HepG2 (cell line): ENCODE results near the gene CTPS2. TPM values are rescaled to one million over a fixed set of nuclear protein-coding genes. Genes with fewer than 3 reads are reported as not detected.

Experiments used
- ATAC-seq: fragments of 200-7000 bp; cut with Tn5 transposase; 3 replicates; pipeline ENCODE4 v1.9.1; 2020; ENCODE audit warnings: mild to moderate bottlenecking, moderate library complexity
- BruUV-seq: library from RNA; stranded (reverse); fragments of 400-500 nt; replicated peaks from 2 replicates; lab custom pipeline; 2021; lab: Mats Ljungman, UMichigan
- CTCF ChIA-PET: fragments of 300-600 bp; formaldehyde crosslinking; extraction: SDS; loops from one replicate; lab custom pipeline; 2021; ENCODE audit warnings: low total read pairs, inconsistent platforms, low intra/inter-chr PET ratio; lab: Yijun Ruan, JAX
- POLR2A ChIA-PET: fragments of 350-600 bp; sonication (Branson Sonifier 250); formaldehyde crosslinking; loops from one replicate; lab custom pipeline; 2020; ENCODE audit warnings: antibody characterized with exemption, inconsistent platforms; lab: Yijun Ruan, JAX
- DNase-seq: peaks from one replicate; pipeline ENCODE4 v3.0.0-alpha.2; 2015; ENCODE audit warnings: low spot score
- FAIRE-seq: peaks from 3 replicates; lab custom pipeline; 2011; peaks lifted over from hg19 to GRCh38; lab: Jason Lieb, UNC
- H2AFZ ChIP-seq: one replicate; pipeline ENCODE4 v1.6.1; 2011; ENCODE audit warnings: low read length, inconsistent platforms
- H3K27ac ChIP-seq: fragments of 300-600 bp; 3 replicates; pipeline ENCODE4 v1.8.0; 2011; ENCODE audit warnings: mixed run types, mild to moderate bottlenecking, mixed read lengths, low read length, inconsistent platforms; ENCODE audit not compliant: insufficient read depth; ENCODE audit errors: extremely low read length
- H3K27me3 ChIP-seq, 2 experiments: fragments of 200-600 bp in 1 of 2; 2 replicates in 1 of 2; 3 replicates in 1 of 2; pipeline versions ENCODE4 v1.6.0 to v1.8.0; 2011; ENCODE audit warnings: low read length in 2 of 2, mild to moderate bottlenecking in 2 of 2, moderate library complexity in 2 of 2, inconsistent platforms in 1 of 2; ENCODE audit not compliant: insufficient read depth in 2 of 2, control insufficient read depth in 1 of 2
- H3K36me3 ChIP-seq, 2 experiments: fragments of 200-600 bp in 1 of 2; replicated peaks in 1 of 2; 2 replicates in 1 of 2; 3 replicates in 1 of 2; pipeline versions ENCODE4 v1.5.1 to v1.8.0; 2011; ENCODE audit warnings: low read length in 2 of 2, inconsistent platforms in 1 of 2; ENCODE audit not compliant: insufficient read depth in 2 of 2, control insufficient read depth in 1 of 2
- H3K4me1 ChIP-seq: 2 replicates; pipeline ENCODE4 v1.5.1; 2012; ENCODE audit warnings: low read length, inconsistent platforms; ENCODE audit not compliant: insufficient read depth
- H3K4me2 ChIP-seq: 2 replicates; pipeline ENCODE4 v1.6.0; 2011; ENCODE audit warnings: low read depth, low read length, inconsistent platforms
- H3K4me3 ChIP-seq, 3 experiments: fragments of 200-600 bp in 1 of 3; sonication (generic), shearing (Covaris generic) in 1 of 3; replicated peaks in 1 of 3; 2 replicates each; pipeline ENCODE4 v1.5.1; 2011 to 2016; ENCODE audit warnings: low read length in 3 of 3, inconsistent platforms in 2 of 3, low read depth in 2 of 3, mild to moderate bottlenecking in 2 of 3, control low read depth in 1 of 3, mixed read lengths in 1 of 3; ENCODE audit not compliant: insufficient read depth in 1 of 3
- H3K79me2 ChIP-seq: one replicate; pipeline ENCODE4 v1.6.1; 2011; ENCODE audit warnings: low read length, inconsistent platforms; ENCODE audit not compliant: insufficient read depth
- H3K9ac ChIP-seq: 2 replicates; pipeline ENCODE4 v1.6.0; 2011; ENCODE audit warnings: mild to moderate bottlenecking, low read depth, low read length, inconsistent platforms; ENCODE audit not compliant: insufficient read depth
- H3K9me3 ChIP-seq: 2 replicates; pipeline ENCODE4 v1.5.1; 2012; ENCODE audit warnings: mild to moderate bottlenecking, low read length
- H4K20me1 ChIP-seq: 2 replicates; pipeline ENCODE4 v1.6.0; 2011; ENCODE audit warnings: inconsistent platforms, mild to moderate bottlenecking, low read length, moderate library complexity; ENCODE audit not compliant: insufficient read depth
- CEBPB ChIP-seq: IDR thresholded peaks from 2 replicates; pipeline ENCODE4 v1.6.1; 2011; ENCODE audit warnings: low read depth, low read length, improper control_type of control experiment, borderline replicate concordance
- CHCHD3 ChIP-seq: sonication (generic); formaldehyde crosslinking; IDR thresholded peaks from 2 replicates; pipeline ENCODE4 v1.8.0; 2022; ENCODE audit warnings: mild to moderate bottlenecking, missing genetic modification reagents, moderate library complexity
- HDAC6 ChIP-seq: fragments of 200-600 bp; sonication (generic); IDR thresholded peaks from 2 replicates; pipeline ENCODE4 v1.7.0; 2017; ENCODE audit warnings: mild to moderate bottlenecking, antibody characterized with exemption, low read length, low read depth
- KDM5A ChIP-seq: fragments of 200-600 bp; sonication (generic); IDR thresholded peaks from 2 replicates; pipeline ENCODE4 v1.7.0; 2018; ENCODE audit warnings: antibody characterized with exemption, mild to moderate bottlenecking, low read length, borderline replicate concordance
- MBNL3 ChIP-seq: fragments of 250-450 bp; sonication (Bioruptor Pico); conservative IDR thresholded peaks from 2 replicates; pipeline ENCODE4 v1.8.0; 2022; ENCODE audit warnings: mild to moderate bottlenecking, inconsistent platforms
- SRY ChIP-seq: sonication (generic); formaldehyde crosslinking; IDR thresholded peaks from 2 replicates; pipeline ENCODE4 v1.8.0; 2022; ENCODE audit warnings: mild to moderate bottlenecking, missing genetic modification reagents
- THYN1 ChIP-seq: sonication (generic); formaldehyde crosslinking; IDR thresholded peaks from 2 replicates; pipeline ENCODE4 v1.8.1; 2023; ENCODE audit warnings: low read depth, mild to moderate bottlenecking, moderate library complexity, missing genetic modification reagents, borderline replicate concordance
- ZNF451 ChIP-seq: sonication (generic); formaldehyde crosslinking; IDR thresholded peaks from 2 replicates; pipeline ENCODE4 v1.5.0; 2020; ENCODE audit warnings: mild to moderate bottlenecking, missing genetic modification reagents
- ZNF790 ChIP-seq: sonication (generic); formaldehyde crosslinking; IDR thresholded peaks from 2 replicates; pipeline ENCODE4 v1.8.0; 2022; ENCODE audit warnings: missing genetic modification reagents, mild to moderate bottlenecking, borderline replicate concordance
- ZNF883 ChIP-seq: sonication (generic); formaldehyde crosslinking; IDR thresholded peaks from 2 replicates; pipeline ENCODE4 v1.5.1; 2020; ENCODE audit warnings: mild to moderate bottlenecking, missing genetic modification reagents; ENCODE audit errors: not compliant biosample characterization
- WGBS: methylation state at CpG from one replicate; pipeline ENCODE4 v1.1.6; 2017; ENCODE audit warnings: low lambda C conversion rate; 5-methylcytosine and 5-hydroxymethylcytosine counted together
- in situ Hi-C: cut with HindIII; loops from 2 replicates; pipeline ENCODE4 v1.10.0; 2017; ENCODE audit warnings: low pct_unique_long_range_greater_than_20kb; ENCODE audit not compliant: extremely low pct_ligation_motif_present
- intact Hi-C: fragments of 100-400 bp; cut with micrococcal nuclease; formaldehyde crosslinking; loops from one replicate; pipeline ENCODE4 v1.10.0; 2022; ENCODE audit not compliant: unreplicated experiment
- polyA plus RNA-seq, 8 experiments: library from polyadenylated mRNA; depleted of rRNA in 3 of 8; stranded (reverse) in 7 of 8; unstranded in 1 of 8; fragments of >200 nt; fragmentation: Illumina TruSeq in 4 of 8; extraction: Trizol in 4 of 8; gene quantifications; 2 replicates each; pipeline versions ENCODE4 v1.2.1 to v1.2.3, GENCODE V29; 2011 to 2016; ENCODE audit warnings: low read depth in 4 of 8, missing spikeins in 1 of 8, mixed read lengths in 1 of 8; ENCODE audit not compliant: insufficient read depth in 1 of 8
- total RNA-seq, 5 experiments: library from RNA; depleted of rRNA; stranded (reverse); fragments of >200 nt; fragmentation: Illumina TruSeq; extraction: Trizol; gene quantifications; 2 replicates each; pipeline ENCODE4 v1.2.3, GENCODE V29; 2016; ENCODE audit warnings: low read depth in 1 of 5
- TF ChIP-seq, protein P1 (sequence below): sonication (generic); formaldehyde crosslinking; IDR thresholded peaks from 2 replicates; pipeline ENCODE4 v1.8.0; 2022; ENCODE audit warnings: missing genetic modification reagents, mild to moderate bottlenecking, inconsistent platforms, borderline replicate concordance
- TF ChIP-seq, protein P2 (sequence below): IDR thresholded peaks from 2 replicates; pipeline ENCODE4 v1.6.1; 2016; ENCODE audit warnings: control low read depth
- TF ChIP-seq, protein P3 (sequence below): sonication (generic); formaldehyde crosslinking; IDR thresholded peaks from 2 replicates; pipeline ENCODE4 v1.5.1; 2020; ENCODE audit warnings: mild to moderate bottlenecking, missing genetic modification reagents, moderate library complexity
- TF ChIP-seq, protein P4 (sequence below): sonication (generic); formaldehyde crosslinking; IDR thresholded peaks from 2 replicates; pipeline ENCODE4 v1.5.0; 2020; ENCODE audit warnings: missing genetic modification reagents, mild to moderate bottlenecking, borderline replicate concordance

The CTPS2 gene
- total and polyA plus RNA-seq, 2 of the 13 experiments (the other 11 are each of a cell fraction or from before 2014, with no cell fraction given): 10.3 to 26.1 TPM

DNA sequence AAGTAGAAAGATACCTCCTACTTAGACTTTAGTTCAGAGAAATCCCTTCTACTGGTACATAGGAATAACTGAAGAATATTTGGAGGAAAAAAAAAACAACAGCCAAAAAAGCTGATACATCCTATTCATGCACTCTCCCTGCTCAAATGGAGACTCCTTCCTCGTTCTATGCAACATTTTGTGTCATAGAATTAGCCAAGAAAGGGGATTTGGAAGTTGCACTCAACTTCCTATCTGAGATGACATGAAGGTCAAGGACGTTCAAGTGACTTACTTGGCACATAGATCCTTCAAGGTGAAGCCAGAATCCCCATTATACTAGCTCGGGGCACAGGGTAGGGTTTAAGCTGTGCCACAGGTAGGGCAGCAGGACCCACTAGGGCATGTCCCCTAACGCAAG lies 118.7 kb downstream of the CTPS2 start:
- 92% methylated on average over 4 of the region's 4 CpGs for WGBS
- H3K79me2 ChIP-seq: no peaks in the 10 kb centered on the region
- TF ChIP-seq, protein P1, sequence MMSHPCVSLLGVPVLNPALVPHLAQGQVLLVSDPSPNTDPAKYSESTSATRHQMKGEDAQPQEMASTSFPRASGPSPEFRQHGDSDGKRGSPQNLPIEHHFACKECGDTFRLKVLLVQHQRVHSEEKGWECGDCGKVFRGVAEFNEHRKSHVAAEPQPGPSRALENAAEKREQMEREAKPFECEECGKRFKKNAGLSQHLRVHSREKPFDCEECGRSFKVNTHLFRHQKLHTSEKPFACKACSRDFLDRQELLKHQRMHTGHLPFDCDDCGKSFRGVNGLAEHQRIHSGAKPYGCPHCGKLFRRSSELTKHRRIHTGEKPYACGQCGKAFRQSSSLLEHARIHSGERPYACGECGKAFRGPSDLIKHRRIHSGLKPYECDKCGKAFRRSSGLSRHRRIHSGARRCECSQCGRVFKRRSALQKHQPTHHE (CRISPR knock-in tag): no peak
- TF ChIP-seq, protein P2, sequence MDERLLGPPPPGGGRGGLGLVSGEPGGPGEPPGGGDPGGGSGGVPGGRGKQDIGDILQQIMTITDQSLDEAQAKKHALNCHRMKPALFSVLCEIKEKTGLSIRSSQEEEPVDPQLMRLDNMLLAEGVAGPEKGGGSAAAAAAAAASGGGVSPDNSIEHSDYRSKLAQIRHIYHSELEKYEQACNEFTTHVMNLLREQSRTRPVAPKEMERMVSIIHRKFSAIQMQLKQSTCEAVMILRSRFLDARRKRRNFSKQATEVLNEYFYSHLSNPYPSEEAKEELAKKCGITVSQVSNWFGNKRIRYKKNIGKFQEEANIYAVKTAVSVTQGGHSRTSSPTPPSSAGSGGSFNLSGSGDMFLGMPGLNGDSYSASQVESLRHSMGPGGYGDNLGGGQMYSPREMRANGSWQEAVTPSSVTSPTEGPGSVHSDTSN (CRISPR knock-in tag): no peak
- TF ChIP-seq CEBPB (no peak), THYN1 (CRISPR knock-in tag) (no peak), HDAC6 (no peak), CHCHD3 (CRISPR knock-in tag) (no peak), MBNL3 (CRISPR knock-in tag) (no peak), KDM5A (no peak), ZNF790 (CRISPR knock-in tag) (no peak), ZNF883 (CRISPR knock-in tag) (no peak), ZNF451 (CRISPR knock-in tag) (no peak), SRY (CRISPR knock-in tag) (no peak)
- TF ChIP-seq, protein P3, sequence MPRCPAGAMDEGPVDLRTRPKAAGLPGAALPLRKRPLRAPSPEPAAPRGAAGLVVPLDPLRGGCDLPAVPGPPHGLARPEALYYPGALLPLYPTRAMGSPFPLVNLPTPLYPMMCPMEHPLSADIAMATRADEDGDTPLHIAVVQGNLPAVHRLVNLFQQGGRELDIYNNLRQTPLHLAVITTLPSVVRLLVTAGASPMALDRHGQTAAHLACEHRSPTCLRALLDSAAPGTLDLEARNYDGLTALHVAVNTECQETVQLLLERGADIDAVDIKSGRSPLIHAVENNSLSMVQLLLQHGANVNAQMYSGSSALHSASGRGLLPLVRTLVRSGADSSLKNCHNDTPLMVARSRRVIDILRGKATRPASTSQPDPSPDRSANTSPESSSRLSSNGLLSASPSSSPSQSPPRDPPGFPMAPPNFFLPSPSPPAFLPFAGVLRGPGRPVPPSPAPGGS (CRISPR knock-in tag): no peak
- TF ChIP-seq, protein P4, sequence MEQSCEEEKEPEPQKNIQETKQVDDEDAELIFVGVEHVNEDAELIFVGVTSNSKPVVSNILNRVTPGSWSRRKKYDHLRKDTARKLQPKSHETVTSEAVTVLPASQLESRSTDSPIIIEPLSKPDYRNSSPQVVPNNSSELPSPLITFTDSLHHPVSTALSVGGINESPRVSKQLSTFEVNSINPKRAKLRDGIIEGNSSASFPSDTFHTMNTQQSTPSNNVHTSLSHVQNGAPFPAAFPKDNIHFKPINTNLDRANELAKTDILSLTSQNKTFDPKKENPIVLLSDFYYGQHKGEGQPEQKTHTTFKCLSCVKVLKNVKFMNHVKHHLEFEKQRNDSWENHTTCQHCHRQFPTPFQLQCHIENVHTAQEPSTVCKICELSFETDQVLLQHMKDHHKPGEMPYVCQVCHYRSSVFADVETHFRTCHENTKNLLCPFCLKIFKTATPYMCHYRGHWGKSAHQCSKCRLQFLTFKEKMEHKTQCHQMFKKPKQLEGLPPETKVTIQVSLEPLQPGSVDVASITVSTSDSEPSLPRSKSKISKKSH (CRISPR knock-in tag): no peak
- no peak overlapping the region for H3K27ac ChIP-seq
- H3K36me3 ChIP-seq: no peaks in the 10 kb centered on the region
- H3K9ac ChIP-seq: no peak overlapping the region
- no peak overlapping the region for H3K4me3 ChIP-seq
- no TSS peak for BruUV-seq
- ATAC-seq (no peak), FAIRE-seq (no peak), DNase-seq (no peak)
- in situ Hi-C loops: no loop called here
- no peaks in the 10 kb centered on the region for H3K4me1 ChIP-seq
- ChIA-PET POLR2A (no interaction called here), CTCF (no interaction called here)
- intact Hi-C loops: no loop called here
- no peaks in the 10 kb centered on the region for H4K20me1 ChIP-seq
- no peak overlapping the region for H2AFZ ChIP-seq
- no peaks in the 10 kb centered on the region for H3K9me3 ChIP-seq
- H3K4me2 ChIP-seq: no peak overlapping the region
- H3K27me3 ChIP-seq: no peaks in the 10 kb centered on the region
